Fibroblast of mammary gland (primary cell): Measurements from ENCODE around the gene RHBDF2.

Experiments used
- DNase-seq: peaks from one replicate; pipeline ENCODE4 v3.0.0-alpha.2; 2010; ENCODE audit warnings: low read depth
- H3K4me3 ChIP-seq: 2 replicates; pipeline ENCODE4 v1.5.1; 2011; ENCODE audit warnings: low read depth, mild to moderate bottlenecking, low read length, moderate library complexity; ENCODE audit not compliant: control insufficient read depth
- TF ChIP-seq, protein P1 (sequence below): conservative IDR thresholded peaks from 2 replicates; pipeline ENCODE4 v1.5.1; 2011; ENCODE audit warnings: low read depth, low read length, inconsistent platforms; ENCODE audit not compliant: control insufficient read depth, insufficient read depth

RHBDF2 gene

DNA sequence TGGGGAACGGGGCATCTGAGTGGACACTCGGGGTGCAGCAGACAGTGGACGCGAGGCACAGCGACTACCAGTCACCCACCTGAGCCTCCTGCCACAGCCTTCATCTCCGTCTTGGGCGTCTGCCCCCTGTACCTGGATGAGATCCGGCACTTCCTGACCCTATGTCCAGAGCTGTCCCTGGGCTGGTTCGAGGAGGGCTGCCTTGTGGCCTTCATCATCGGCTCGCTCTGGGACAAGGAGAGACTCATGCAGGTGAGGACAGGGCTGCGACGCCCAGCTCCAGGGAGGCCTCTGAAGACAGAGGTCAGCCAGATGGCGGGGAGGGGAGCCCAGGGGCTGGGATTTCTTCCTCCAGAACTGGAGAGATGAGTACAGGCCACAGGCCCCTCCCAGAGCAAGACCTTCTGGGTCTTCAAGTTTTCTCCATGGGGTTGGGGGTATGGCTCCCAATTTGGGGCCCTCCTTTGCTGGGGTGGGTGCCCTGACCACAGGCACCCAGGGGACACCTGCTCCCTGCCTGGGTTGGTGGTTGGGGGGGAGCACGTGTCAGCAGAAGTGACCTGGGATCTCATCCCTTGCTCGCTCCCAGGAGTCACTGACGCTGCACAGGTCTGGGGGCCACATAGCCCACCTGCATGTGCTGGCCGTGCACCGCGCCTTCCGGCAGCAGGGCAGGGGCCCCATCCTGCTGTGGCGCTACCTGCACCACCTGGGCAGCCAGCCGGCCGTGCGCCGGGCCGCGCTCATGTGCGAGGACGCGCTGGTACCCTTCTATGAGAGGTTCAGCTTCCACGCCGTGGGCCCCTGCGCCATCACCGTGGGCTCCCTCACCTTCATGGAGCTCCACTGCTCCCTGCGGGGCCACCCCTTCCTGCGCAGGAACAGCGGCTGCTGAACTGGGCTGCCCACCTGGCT is 31.9 kb downstream of the RHBDF2 start:
- TF ChIP-seq, protein P1, sequence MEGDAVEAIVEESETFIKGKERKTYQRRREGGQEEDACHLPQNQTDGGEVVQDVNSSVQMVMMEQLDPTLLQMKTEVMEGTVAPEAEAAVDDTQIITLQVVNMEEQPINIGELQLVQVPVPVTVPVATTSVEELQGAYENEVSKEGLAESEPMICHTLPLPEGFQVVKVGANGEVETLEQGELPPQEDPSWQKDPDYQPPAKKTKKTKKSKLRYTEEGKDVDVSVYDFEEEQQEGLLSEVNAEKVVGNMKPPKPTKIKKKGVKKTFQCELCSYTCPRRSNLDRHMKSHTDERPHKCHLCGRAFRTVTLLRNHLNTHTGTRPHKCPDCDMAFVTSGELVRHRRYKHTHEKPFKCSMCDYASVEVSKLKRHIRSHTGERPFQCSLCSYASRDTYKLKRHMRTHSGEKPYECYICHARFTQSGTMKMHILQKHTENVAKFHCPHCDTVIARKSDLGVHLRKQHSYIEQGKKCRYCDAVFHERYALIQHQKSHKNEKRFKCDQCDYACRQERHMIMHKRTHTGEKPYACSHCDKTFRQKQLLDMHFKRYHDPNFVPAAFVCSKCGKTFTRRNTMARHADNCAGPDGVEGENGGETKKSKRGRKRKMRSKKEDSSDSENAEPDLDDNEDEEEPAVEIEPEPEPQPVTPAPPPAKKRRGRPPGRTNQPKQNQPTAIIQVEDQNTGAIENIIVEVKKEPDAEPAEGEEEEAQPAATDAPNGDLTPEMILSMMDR = no peak
- DNase-seq = no peak

DNA sequence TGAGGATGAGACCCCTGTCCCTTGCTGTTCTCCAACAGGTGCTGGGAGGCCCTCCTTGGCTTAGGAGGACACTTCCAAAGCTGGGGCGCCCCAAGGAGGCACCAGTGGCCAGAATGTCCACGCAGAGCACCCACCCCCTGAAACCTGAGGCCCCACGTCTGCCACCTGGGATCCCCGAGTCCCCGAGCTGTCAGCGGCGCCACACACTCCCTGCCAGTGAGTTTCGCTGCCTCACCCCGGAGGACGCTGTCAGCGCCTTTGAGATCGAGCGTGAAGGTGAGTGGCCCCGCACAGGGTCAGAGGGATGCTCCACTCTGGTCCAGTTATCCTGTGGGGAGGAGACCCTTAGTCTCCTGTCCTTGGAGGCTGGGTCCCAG is 32.6 kb downstream of the RHBDF2 start:
- DNase-seq = no peak
- no peak overlapping the region for H3K4me3 ChIP-seq
- TF ChIP-seq, protein P1 = no peak

More for the DNA sequence above, 31.9 kb downstream of the RHBDF2 start:
- H3K4me3 ChIP-seq = no peak overlapping the region

DNA sequence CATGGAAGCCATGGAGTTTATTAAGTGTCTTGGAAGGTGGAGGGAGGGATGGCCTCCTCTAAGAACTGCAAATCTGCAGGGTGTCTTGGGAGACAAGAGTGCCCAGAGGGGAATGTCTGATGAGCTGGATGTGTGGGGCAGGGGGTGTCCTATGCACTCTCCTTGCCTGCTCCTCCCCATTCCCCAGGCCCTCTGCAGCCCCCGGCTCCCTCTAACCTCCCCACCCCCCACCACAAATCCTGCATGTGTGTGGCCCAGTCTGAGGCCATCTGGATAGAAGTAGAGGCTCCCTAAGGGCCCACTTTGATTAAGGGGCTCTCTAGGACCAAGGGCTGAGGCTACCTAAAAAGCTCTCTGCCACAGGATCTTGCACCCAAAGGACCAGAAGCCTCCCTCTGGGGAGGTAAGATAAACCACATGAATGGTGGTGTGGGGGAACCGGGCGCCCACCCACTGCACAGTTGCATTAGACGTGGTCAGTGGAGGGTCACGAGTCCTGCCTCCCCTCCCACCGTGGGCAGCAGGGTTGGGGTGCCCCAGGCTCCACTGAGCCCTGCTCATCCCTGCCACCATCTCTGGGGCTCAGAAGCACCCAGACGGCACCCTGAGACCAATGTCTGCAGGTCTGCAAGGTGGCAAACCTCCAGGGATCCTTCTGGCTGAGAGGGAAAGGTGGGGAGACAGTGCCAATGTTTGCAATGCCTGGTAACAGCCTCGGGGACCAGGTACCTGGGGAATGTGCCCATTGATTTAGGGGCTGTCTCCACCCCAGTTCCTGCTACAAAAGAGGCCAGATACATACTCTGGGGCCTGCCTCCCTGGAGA is 33.2 kb downstream of the RHBDF2 start:
- TF ChIP-seq, protein P1 = no peak
- no peak for DNase-seq
- H3K4me3 ChIP-seq = no peak overlapping the region

DNA sequence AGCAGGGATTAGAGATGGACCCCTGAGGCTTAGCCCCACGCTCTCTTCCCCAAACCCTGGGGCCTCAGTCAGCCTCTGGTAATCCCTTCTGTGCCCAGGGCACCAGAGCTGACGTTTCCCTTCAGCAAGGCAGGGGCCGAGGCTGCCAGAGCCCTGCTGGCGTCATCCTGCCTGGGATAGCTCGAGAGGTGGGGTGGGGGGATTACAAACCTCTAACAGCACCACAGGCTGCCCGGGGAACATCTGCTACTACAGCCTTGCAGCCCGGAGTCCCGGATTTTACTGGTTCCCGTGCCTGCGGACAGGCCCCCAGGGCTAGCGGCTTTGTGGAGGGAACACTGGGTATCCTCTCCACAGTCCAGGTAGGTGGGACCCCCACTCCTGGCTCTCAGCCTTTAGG is 33.9 kb downstream of the RHBDF2 start, which contains the start of gene AANAT:
TSS of gene AANAT (plus strand) at position 238 of the 400 bp plus-strand sequence. CDS start 1,144 bp downstream, outside the sequence.
- TF ChIP-seq, protein P1 = no peak
- no peak within 1 kb of the TSS for H3K4me3 ChIP-seq
- DNase-seq = no peak

DNA sequence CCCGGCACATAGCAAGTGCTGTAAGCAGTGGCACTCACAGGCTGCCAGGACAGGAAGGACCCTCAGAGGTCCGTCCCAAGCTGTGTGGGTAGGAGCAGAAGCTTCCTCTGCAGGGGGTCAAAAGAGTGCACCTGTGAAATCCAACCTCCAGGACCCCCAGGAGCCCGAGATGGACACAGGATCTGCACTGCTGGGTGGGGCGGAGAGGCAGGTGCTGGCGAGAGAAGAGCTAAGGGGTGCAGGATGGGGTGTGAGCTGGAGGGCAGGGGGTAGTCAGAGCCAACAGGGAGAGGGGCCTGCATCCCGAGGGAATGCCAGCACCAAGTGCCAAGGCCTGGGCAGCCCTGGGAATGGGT is 34.5 kb downstream of the RHBDF2 start:
- H3K4me3 ChIP-seq = no peak overlapping the region
- DNase-seq = no peak
- TF ChIP-seq, protein P1 = no peak

DNA sequence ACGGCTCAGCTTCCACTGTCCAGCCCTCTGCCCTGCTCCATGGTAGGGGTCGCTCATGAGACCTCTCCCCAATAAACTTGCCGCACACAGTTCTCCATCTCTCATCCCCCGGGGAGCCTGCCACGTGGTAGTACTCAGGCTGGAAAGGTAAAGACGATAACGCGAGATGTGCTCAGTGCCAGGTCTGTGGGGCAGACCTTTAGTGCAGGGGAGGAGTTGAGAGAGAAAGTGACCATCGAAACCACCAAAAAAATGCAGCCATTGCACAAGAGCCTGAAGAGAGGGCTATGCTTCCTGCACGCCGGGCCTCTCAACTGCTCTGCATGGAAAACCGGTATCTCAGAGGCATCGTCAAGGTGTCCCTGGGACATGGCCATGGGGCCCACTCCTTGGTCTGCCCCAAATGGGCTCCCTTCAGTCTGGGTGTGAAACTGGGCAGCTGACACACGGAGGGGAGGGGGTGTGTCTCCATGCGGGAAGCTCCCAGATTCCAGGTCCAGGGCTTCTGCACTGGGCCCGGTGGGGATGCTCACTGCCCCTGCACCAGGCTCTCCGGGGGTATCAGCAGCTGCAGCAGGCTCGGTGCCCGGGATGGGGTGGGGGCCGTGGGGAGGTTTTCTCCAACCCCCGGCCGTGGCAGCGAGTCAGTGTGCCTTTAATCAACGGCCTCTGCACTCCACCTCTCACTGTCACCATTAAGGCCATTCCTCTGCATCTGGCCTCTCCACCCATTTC is 38.5 kb downstream of the RHBDF2 start:
- no peak for DNase-seq
- TF ChIP-seq, protein P1 = no peak
- no peak overlapping the region for H3K4me3 ChIP-seq
